ENCODE data around the gene WWC2. TPM values are rescaled to one million over a fixed set of nuclear protein-coding genes. Genes with fewer than 3 reads are reported as not detected.
"Not testable (repeated sequence)": the region's sequence is repeated elsewhere in the genome, so short reads cannot be mapped to it uniquely, and the experiment has no call there.

The WWC2 gene
- total RNA-seq, 1 donor from 2014 or later, result 39.6 TPM

DNA sequence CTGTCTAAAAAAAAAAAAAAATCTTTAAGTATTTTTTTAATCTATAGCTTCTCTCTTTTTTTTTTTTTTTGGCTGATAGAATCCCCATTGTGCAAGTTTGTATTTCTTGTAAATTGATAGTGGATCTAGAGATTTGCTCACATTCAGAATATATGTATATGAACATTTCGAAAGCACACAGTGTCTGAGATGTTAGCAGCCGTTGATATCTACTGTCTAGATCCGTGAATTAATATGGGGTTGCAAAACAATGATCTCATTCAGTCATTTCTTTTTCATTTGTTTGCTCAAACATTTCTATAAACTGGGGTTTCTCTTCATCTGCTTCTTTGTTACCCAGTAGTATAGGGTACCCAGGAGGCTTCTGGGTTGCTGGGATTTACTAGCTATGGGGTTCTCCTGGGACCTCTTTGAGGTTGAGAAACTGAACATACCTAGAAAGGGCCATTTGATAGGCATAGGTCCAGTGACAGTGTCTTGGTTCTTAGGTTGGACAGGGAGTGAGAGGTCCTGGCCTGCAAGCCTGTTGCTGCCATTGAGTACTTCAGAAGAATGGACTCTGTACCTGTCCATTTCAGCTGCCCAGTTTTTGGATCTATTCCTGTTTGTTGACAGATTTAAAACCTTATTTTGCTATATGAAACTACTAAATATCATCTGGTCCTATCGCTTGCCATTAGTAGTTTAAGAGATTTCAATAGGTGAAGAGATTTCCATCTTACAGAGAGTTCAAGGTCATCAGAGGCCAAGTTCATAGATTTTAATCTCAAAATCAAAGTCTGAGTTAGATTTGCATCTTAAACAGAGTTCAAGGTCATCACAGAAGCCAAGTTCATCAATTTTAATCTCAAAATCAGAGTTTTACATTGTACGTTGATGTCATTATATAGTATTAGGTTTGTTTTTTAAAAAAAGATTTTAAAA is 50.8 kb downstream of the WWC2 start:
- H3K9ac ChIP-seq, result no peak overlapping the region
- H3K36me3 ChIP-seq, result no peaks in the 10 kb centered on the region
- TF ChIP-seq, protein P1, sequence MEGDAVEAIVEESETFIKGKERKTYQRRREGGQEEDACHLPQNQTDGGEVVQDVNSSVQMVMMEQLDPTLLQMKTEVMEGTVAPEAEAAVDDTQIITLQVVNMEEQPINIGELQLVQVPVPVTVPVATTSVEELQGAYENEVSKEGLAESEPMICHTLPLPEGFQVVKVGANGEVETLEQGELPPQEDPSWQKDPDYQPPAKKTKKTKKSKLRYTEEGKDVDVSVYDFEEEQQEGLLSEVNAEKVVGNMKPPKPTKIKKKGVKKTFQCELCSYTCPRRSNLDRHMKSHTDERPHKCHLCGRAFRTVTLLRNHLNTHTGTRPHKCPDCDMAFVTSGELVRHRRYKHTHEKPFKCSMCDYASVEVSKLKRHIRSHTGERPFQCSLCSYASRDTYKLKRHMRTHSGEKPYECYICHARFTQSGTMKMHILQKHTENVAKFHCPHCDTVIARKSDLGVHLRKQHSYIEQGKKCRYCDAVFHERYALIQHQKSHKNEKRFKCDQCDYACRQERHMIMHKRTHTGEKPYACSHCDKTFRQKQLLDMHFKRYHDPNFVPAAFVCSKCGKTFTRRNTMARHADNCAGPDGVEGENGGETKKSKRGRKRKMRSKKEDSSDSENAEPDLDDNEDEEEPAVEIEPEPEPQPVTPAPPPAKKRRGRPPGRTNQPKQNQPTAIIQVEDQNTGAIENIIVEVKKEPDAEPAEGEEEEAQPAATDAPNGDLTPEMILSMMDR (IDR thresholded peaks at IDR 0.05), result no peak
- TF ChIP-seq EZH2 (IDR thresholded peaks at IDR 0.05) (no peak), EZH2phosphoT487 (IDR thresholded peaks at IDR 0.05) (no peak)
- H3K27me3 Mint-ChIP-seq (ENCODE audit: insufficient read depth, low read depth), result no peaks in the 10 kb centered on the region
- no peaks in the 10 kb centered on the region for H3K9me3 ChIP-seq (ENCODE audit: low read depth)
- no peaks in the 10 kb centered on the region for H3K27me3 ChIP-seq
- H3K27ac ChIP-seq, result no peak overlapping the region
- peaks cover 22% of the 10 kb centered on the region for H3K4me1 Mint-ChIP-seq
- no peak for DNase-seq (ENCODE audit: low spot score)
- H4K20me1 ChIP-seq (ENCODE audit: low read depth), result peaks cover 40% of the 10 kb centered on the region
- peaks cover 6% of the 10 kb centered on the region for H3F3A ChIP-seq (ENCODE audit: low read depth)
- H3K4me2 ChIP-seq, result no peak overlapping the region
- H3K79me2 ChIP-seq (ENCODE audit: low read depth), result peaks cover 89% of the 10 kb centered on the region
- H3K9me3 Mint-ChIP-seq, result peaks cover 3% of the 10 kb centered on the region
- H3K27ac Mint-ChIP-seq, result no peak overlapping the region
- H3K4me1 ChIP-seq, result peaks cover 11% of the 10 kb centered on the region
- H3K36me3 Mint-ChIP-seq, result no peaks in the 10 kb centered on the region
- no peak overlapping the region for H3K4me3 Mint-ChIP-seq
- no peak overlapping the region for H2AFZ ChIP-seq (replicated peaks)
- no peak overlapping the region for H3K4me3 ChIP-seq

DNA sequence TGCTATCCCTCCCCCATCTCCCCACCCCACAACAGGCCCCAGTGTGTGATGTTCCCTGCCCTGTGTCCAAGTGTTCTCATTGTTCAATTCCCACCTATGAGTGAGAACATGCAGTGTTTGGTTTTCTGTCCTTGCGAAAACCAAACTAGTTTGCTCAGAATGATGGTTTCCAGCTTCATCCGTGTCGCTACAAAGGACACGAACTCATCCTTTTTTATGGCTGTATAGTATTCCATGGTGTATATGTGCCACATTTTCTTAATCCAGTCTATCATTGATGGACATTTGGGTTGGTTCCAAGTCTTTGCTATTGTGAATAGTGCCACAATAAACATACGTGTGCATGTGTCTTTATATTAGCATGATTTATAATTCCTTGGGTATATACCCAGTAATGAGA is 51.6 kb downstream of the WWC2 start:
- H3K36me3 Mint-ChIP-seq; H3K4me3 Mint-ChIP-seq; H3K4me2 ChIP-seq; H3K27me3 Mint-ChIP-seq (ENCODE audit: insufficient read depth, low read depth); H2AFZ ChIP-seq (replicated peaks); H3K9me3 Mint-ChIP-seq; H3K36me3 ChIP-seq; H3K9ac ChIP-seq; DNase-seq (ENCODE audit: low spot score); H3K9me3 ChIP-seq (ENCODE audit: low read depth); H3K4me3 ChIP-seq; H3K27ac ChIP-seq; H3K27ac Mint-ChIP-seq; H3K27me3 ChIP-seq: not testable (repeated sequence)
- H4K20me1 ChIP-seq (ENCODE audit: low read depth), result peaks cover 43% of the 10 kb centered on the region
- H3K79me2 ChIP-seq (ENCODE audit: low read depth), result peaks cover 89% of the 10 kb centered on the region
- peaks cover 16% of the 10 kb centered on the region for H3K4me1 ChIP-seq
- H3F3A ChIP-seq (ENCODE audit: low read depth), result peaks cover 12% of the 10 kb centered on the region
- H3K4me1 Mint-ChIP-seq, result peaks cover 23% of the 10 kb centered on the region

DNA sequence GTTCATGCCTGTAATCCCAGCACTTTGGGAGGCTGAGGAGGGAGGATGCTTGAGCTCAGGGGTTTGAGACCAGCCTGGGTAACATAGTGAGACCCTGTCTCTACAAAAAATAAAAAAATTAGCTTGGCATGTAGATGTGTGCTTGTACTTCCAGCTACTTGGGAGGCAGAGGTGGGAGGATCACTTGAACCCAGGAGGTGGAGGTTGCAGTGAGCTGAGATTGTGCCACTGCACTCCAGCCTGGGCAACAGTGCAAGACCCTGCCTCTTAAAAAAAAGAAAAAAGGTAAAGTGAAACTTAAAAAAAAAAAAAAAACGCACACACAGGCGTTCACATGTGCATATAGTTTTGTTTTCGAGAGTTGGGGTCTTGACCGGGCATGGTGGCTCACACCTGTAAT is 53.2 kb downstream of the WWC2 start:
- H2AFZ ChIP-seq (replicated peaks); H3K9ac ChIP-seq; H3K27ac ChIP-seq; H3K27me3 Mint-ChIP-seq (ENCODE audit: insufficient read depth, low read depth); H3K27ac Mint-ChIP-seq; H3K36me3 Mint-ChIP-seq; H3K4me3 ChIP-seq; H3K27me3 ChIP-seq; H3K9me3 ChIP-seq (ENCODE audit: low read depth); H3K36me3 ChIP-seq; H3K4me2 ChIP-seq; H3K4me3 Mint-ChIP-seq; DNase-seq (ENCODE audit: low spot score); H3K9me3 Mint-ChIP-seq: not testable (repeated sequence)
- peaks cover 16% of the 10 kb centered on the region for H3K4me1 ChIP-seq
- H3K4me1 Mint-ChIP-seq, result peaks cover 16% of the 10 kb centered on the region
- peaks cover 39% of the 10 kb centered on the region for H4K20me1 ChIP-seq (ENCODE audit: low read depth)
- peaks cover 12% of the 10 kb centered on the region for H3F3A ChIP-seq (ENCODE audit: low read depth)
- H3K79me2 ChIP-seq (ENCODE audit: low read depth), result peaks cover 91% of the 10 kb centered on the region

DNA sequence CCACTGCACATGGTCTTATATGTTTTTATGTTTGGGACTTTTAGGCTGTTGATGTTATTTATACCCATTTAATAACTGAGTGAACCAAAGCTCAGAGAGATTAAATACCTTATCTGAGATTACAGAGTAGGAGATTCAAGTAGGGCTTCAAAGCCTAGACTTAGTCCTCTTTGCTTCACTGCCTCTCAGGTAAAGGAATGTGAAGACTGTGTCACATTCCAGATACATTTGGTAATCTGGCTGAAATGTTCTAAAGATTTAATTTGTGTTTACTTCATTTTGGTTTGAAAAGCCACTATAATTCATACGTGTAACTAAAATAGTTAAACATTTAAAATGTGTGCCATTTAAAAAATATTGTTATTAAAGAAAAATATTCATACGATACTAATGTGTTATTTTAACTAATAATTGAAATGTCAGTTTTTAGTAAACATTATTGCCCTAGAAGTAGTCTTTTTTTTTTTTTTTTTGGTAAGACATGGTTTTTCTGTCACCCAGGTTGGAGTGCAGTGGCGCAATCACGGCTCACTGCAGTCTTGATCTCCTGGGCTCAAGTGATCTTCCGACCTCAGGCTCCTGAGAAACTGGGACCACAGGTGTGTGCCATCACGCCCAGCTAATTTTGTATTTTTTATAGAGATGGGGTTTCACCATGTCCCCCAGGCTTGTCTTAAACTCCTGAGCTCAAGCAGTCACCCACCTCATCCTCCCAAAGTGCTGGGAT is 54.3 kb downstream of the WWC2 start:
- Histone ChIP-seq H3F3A (ENCODE audit: low read depth) (peaks cover 12% of the 10 kb centered on the region), H4K20me1 (ENCODE audit: low read depth) (peaks cover 29% of the 10 kb centered on the region), H3K27ac (no peak overlapping the region), H3K9ac (no peak overlapping the region), H3K4me3 (no peak overlapping the region), H3K9me3 (ENCODE audit: low read depth) (no peaks in the 10 kb centered on the region), H3K36me3 (no peaks in the 10 kb centered on the region), H2AFZ (replicated peaks) (no peak overlapping the region), H3K27me3 (no peaks in the 10 kb centered on the region), H3K79me2 (ENCODE audit: low read depth) (peaks cover 91% of the 10 kb centered on the region), H3K4me1 (peaks cover 11% of the 10 kb centered on the region), H3K4me2 (no peak overlapping the region)
- Mint-ChIP-seq H3K36me3 (no peaks in the 10 kb centered on the region), H3K9me3 (peaks cover 3% of the 10 kb centered on the region), H3K27ac (no peak overlapping the region), H3K27me3 (ENCODE audit: insufficient read depth, low read depth) (peaks cover 2% of the 10 kb centered on the region), H3K4me3 (no peak overlapping the region), H3K4me1 (peaks cover 14% of the 10 kb centered on the region)
- DNase-seq (ENCODE audit: low spot score), result no peak
- TF ChIP-seq EZH2 (IDR thresholded peaks at IDR 0.05) (no peak), EZH2phosphoT487 (IDR thresholded peaks at IDR 0.05) (no peak)
- TF ChIP-seq, protein P1 (IDR thresholded peaks at IDR 0.05), result no peak
